Large intestine (tissue), 3 donors: Measurements from ENCODE around the gene SUGP2. TPM values are rescaled to one million over a fixed set of nuclear protein-coding genes. Genes with fewer than 3 reads are reported as not detected.

Source experiments
- DNase-seq, 2 donors: peaks; one replicate each; pipeline versions ENCODE4 v3.0.0 to v3.0.0-alpha.2; 2013
- H3K27ac ChIP-seq: one replicate; pipeline ENCODE4 v1.5.1; 2013; ENCODE audit warnings: low read length
- H3K27me3 ChIP-seq: 2 replicates; pipeline ENCODE4 v1.6.1; 2013; ENCODE audit warnings: low read length; ENCODE audit not compliant: control insufficient read depth, insufficient read depth
- H3K36me3 ChIP-seq: 2 replicates; pipeline ENCODE4 v1.6.1; 2013; ENCODE audit warnings: low read length; ENCODE audit not compliant: control insufficient read depth, insufficient read depth
- H3K4me1 ChIP-seq: one replicate; pipeline ENCODE4 v1.6.1; 2013; ENCODE audit warnings: low read length; ENCODE audit not compliant: control insufficient read depth, insufficient read depth
- H3K4me3 ChIP-seq: one replicate; pipeline ENCODE4 v1.5.1; 2013; ENCODE audit warnings: low read length
- H3K9me3 ChIP-seq: one replicate; pipeline ENCODE4 v1.6.1; 2013; ENCODE audit warnings: mild to moderate bottlenecking, low read depth, low read length, moderate library complexity; ENCODE audit not compliant: control insufficient read depth
- WGBS: methylation state at CpG from one replicate; pipeline ENCODE4 v1.1.5; 2013; ENCODE audit warnings: low lambda C conversion rate; ENCODE audit not compliant: insufficient coverage; 5-methylcytosine and 5-hydroxymethylcytosine counted together
- polyA plus RNA-seq: library from polyadenylated mRNA; unstranded; fragments of 120-200 nt; gene quantifications from one replicate; pipeline ENCODE4 v1.2.1, GENCODE V29; 2013

SUGP2 gene
- polyA plus RNA-seq, 1 donor = 90.0 TPM

DNA sequence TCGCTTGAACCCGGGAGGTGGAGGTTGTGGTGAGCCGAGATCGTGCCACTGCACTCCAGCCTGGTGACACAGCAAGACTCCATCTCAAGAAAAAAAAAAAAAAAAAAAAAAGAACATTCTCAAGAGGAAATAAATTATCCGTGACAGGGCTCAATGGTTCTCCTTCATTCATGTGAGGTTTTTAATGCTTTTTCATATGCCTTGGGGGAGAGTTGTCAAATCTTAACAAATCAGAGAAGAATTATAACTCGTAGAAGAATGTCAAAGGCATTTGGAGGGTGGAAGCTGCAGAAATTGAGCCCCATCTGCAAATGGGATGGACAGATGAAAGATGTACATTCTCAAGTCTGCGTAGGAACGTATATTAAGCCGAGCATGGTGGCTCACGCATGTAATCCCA lies 57.4 kb downstream of the SUGP2 start:
- no peak for DNase-seq

DNA sequence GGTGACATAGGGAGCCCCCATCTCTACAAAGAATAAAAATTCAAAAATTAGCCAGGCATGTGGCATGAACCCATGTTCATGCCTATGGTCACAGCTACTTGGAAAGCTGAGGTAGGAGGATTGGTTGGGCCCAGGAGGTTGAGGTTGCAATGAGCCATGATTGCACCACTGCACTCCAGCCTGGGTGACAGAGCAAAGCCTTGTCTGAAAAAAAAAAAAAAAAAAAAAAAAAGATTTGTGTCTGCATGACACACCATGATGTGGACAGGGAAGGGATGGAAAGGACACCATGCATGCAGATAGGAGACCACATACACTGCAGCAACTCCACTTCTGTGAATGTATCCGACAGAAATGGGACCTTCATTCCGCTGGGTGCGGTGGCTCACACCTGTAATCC lies 58.3 kb downstream of the SUGP2 start:
- no CpG with 5 or more reads among the region's 3 CpGs for WGBS

More for the DNA sequence above, 57.4 kb downstream of the SUGP2 start:
- Histone ChIP-seq H3K27ac (no peak overlapping the region), H3K4me1 (no peaks in the 10 kb centered on the region), H3K4me3 (no peak overlapping the region), H3K36me3 (no peaks in the 10 kb centered on the region), H3K27me3 (peaks cover 2% of the 10 kb centered on the region), H3K9me3 (no peaks in the 10 kb centered on the region)
- 100% methylated on average over 1 of the region's 10 CpGs for WGBS

GRCh38 chr19:18972851-18973250 lies 60.5 kb downstream of the SUGP2 start:
- Histone ChIP-seq H3K9me3 (no peaks in the 10 kb centered on the region), H3K36me3 (no peaks in the 10 kb centered on the region), H3K4me1 (no peaks in the 10 kb centered on the region), H3K27me3 (peaks cover 2% of the 10 kb centered on the region), H3K4me3 (no peak overlapping the region), H3K27ac (no peak overlapping the region)
- no peak for DNase-seq
- WGBS = no CpG with 5 or more reads among the region's 5 CpGs

More for the DNA sequence above, 58.3 kb downstream of the SUGP2 start:
- Histone ChIP-seq H3K27ac (no peak overlapping the region), H3K4me1 (no peaks in the 10 kb centered on the region), H3K9me3 (no peaks in the 10 kb centered on the region), H3K4me3 (no peak overlapping the region), H3K27me3 (peaks cover 2% of the 10 kb centered on the region), H3K36me3 (no peaks in the 10 kb centered on the region)
- no peak for DNase-seq

GRCh38 chr19:18972301-18972811 lies 61.0 kb downstream of the SUGP2 start:
- 39% methylated on average over 4 of the region's 12 CpGs for WGBS
- no peak overlapping the region for H3K4me3 ChIP-seq
- no peaks in the 10 kb centered on the region for H3K9me3 ChIP-seq
- no peaks in the 10 kb centered on the region for H3K36me3 ChIP-seq
- H3K27ac ChIP-seq = no peak overlapping the region
- no peaks in the 10 kb centered on the region for H3K4me1 ChIP-seq
- no peak for DNase-seq
- H3K27me3 ChIP-seq = peaks cover 2% of the 10 kb centered on the region

DNA sequence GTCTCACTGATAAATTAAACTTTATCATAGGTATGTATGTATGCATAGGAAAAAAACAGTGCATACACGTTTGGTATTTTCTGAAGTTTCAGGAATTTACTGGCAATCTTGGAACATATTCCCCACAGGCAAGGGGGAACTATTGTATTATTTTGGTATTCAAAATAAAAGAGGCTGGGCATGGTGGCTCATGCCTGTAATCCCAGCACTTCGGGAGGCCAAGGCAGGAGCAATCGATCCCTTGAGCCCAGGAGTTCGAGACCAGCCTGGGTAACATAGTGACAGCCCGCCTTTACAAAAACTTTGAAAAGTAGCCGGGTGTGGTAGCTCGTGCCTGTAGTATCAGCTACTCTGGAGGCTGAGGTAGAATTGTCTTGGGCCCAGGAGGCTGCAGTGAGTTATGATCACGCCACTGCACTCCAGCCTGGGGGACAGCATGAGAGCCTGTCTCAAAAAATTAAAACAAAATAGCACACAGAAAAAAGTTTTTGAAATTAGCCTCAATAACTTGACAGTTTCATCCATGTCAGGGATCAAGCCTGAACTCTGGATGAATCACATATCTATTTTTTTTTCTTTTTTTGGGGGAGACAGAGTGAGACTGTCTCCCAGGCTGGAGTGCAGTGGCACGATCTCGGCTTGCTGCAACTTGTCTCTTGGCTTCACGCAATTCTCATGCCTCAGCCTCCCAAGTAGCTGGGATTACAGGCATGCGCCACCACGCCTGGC lies 63.2 kb downstream of the SUGP2 start:
- H3K9me3 ChIP-seq = no peaks in the 10 kb centered on the region
- no peak for DNase-seq
- no peaks in the 10 kb centered on the region for H3K36me3 ChIP-seq
- H3K27me3 ChIP-seq = peaks cover 2% of the 10 kb centered on the region
- H3K4me3 ChIP-seq = no peak overlapping the region
- H3K27ac ChIP-seq = no peak overlapping the region
- WGBS = no CpG with 5 or more reads among the region's 13 CpGs
- H3K4me1 ChIP-seq = no peaks in the 10 kb centered on the region

GRCh38 chr19:18967358-18968146 lies 65.8 kb downstream of the SUGP2 start:
- no peak for DNase-seq
- Histone ChIP-seq H3K4me1 (no peaks in the 10 kb centered on the region), H3K36me3 (no peaks in the 10 kb centered on the region), H3K27ac (peak overlapping the region; percentile 20), H3K27me3 (no peaks in the 10 kb centered on the region), H3K9me3 (no peaks in the 10 kb centered on the region), H3K4me3 (no peak overlapping the region)
- WGBS = 80% methylated on average over 4 of the region's 11 CpGs

DNA sequence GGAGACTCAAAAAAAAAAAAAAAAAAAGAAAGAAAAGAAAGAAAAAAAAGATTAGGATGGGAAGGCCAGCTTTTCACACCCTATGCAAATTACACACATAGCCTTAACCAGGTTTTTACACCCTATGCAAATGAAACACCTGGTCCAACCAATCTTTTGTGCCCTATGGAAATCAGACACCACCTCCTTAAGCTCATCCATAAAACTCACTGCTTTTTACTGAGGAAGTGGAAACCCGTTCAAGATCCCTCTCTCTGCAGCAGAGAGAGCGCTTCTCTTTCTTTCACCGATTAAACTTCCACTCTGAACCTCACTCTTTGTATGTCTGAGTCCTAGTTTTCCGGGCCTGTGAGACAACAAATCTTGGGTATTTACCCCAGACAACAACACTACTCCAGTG lies 67.0 kb downstream of the SUGP2 start:
- Histone ChIP-seq H3K36me3 (no peaks in the 10 kb centered on the region), H3K4me3 (no peak overlapping the region), H3K27me3 (peaks cover 9% of the 10 kb centered on the region), H3K9me3 (no peaks in the 10 kb centered on the region), H3K27ac (no peak overlapping the region), H3K4me1 (no peaks in the 10 kb centered on the region)
- 32% methylated on average over 3 of the region's 4 CpGs for WGBS
- DNase-seq = no peak

GRCh38 chr19:18964121-18964520 lies 69.2 kb downstream of the SUGP2 start:
- no peak for DNase-seq
- Histone ChIP-seq H3K9me3 (no peaks in the 10 kb centered on the region), H3K4me1 (no peaks in the 10 kb centered on the region), H3K27ac (no peak overlapping the region), H3K36me3 (no peaks in the 10 kb centered on the region), H3K27me3 (peaks cover 9% of the 10 kb centered on the region), H3K4me3 (no peak overlapping the region)
- WGBS = no CpG with 5 or more reads among the region's 9 CpGs

- no peak overlapping the region for H3K4me3 ChIP-seq
- no peak overlapping the region for H3K27ac ChIP-seq
- no CpG with 5 or more reads among the region's 26 CpGs for whole genome bisulfite sequencing
- no peaks in the 10 kb centered on the region for H3K9me3 ChIP-seq
- no peaks in the 10 kb centered on the region for H3K4me1 ChIP-seq
- H3K36me3 ChIP-seq = no peaks in the 10 kb centered on the region
- DNase-seq = peak; percentile 7 to 34
- H3K27me3 ChIP-seq = peaks cover 9% of the 10 kb centered on the region
Observed at GRCh38 chr19:18961767-18962620, 71.3 kb downstream of the SUGP2 start.

- H3K27ac ChIP-seq = no peak overlapping the region
- H3K27me3 ChIP-seq = peaks cover 9% of the 10 kb centered on the region
- H3K9me3 ChIP-seq = no peaks in the 10 kb centered on the region
- H3K36me3 ChIP-seq = no peaks in the 10 kb centered on the region
- H3K4me3 ChIP-seq = no peak overlapping the region
- no CpG with 5 or more reads among the region's 4 CpGs for WGBS
- no peaks in the 10 kb centered on the region for H3K4me1 ChIP-seq
- no peak for DNase-seq
Observed at GRCh38 chr19:18960370-18960769, 72.9 kb downstream of the SUGP2 start.
